Fibroblast of skin of left biceps (primary cell): ENCODE results near the gene OR7A10.

Experiments used
- DNase-seq, 2 experiments: peaks; one replicate each; pipeline ENCODE4 v3.0.0-alpha.2; 2013; ENCODE audit warnings: low read depth in 2 of 2

Gene OR7A10

GRCh38 chr19:14848822-14849221 lies at the start of gene OR7A10:
Gene OR7A10 (minus strand): TSS chr19:14848922. CDS start chr19:14841877, 7,045 bp downstream.
- DNase-seq: no peak

- no peak for DNase-seq
These were observed 42.1 kb upstream of the OR7A10 start for GRCh38 chr19:14890643-14891379.

GRCh38 chr19:14889994-14890642 lies 41.4 kb upstream of the OR7A10 start:
- no peak for DNase-seq

GRCh38 chr19:14886032-14886431 lies 37.3 kb upstream of the OR7A10 start, which contains the start of gene OR7A17:
Gene OR7A17 (minus strand): TSS chr19:14886132. CDS start chr19:14881355, 4,777 bp downstream.
- DNase-seq: no peak

- no peak for DNase-seq
These were observed 23.0 kb upstream of the OR7A10 start for GRCh38 chr19:14871619-14872230.

- no peak for DNase-seq
These were observed 19.8 kb upstream of the OR7A10 start for GRCh38 chr19:14868497-14868896.

- DNase-seq: no peak
These were observed 5.1 kb downstream of the OR7A10 start for GRCh38 chr19:14843578-14843977.

GRCh38 chr19:14843169-14843568 lies 5.6 kb downstream of the OR7A10 start:
- no peak for DNase-seq

- DNase-seq: no peak
These were observed 8.5 kb downstream of the OR7A10 start for GRCh38 chr19:14840206-14840605.

GRCh38 chr19:14837391-14837790 lies 11.3 kb downstream of the OR7A10 start:
- no peak for DNase-seq

GRCh38 chr19:14835011-14835410 lies 13.7 kb downstream of the OR7A10 start, which contains the start of the genes OR7A5 and OR7C1:
Gene OR7A5 (minus strand): TSS chr19:14835185. CDS start chr19:14828241, 6,944 bp downstream.
Gene OR7C1 (minus strand): TSS chr19:14835185. CDS start chr19:14800136, 35,049 bp downstream.
- DNase-seq: no peak

GRCh38 chr19:14830702-14831101 lies 18.0 kb downstream of the OR7A10 start:
- DNase-seq: no peak

- no peak for DNase-seq
These were observed 22.7 kb downstream of the OR7A10 start for GRCh38 chr19:14826006-14826405.

GRCh38 chr19:14821937-14822336 lies 26.8 kb downstream of the OR7A10 start:
- DNase-seq: peak in 1 of 2 experiments; percentile 0

- no peak for DNase-seq
These were observed 30.1 kb downstream of the OR7A10 start for GRCh38 chr19:14818588-14818987.

GRCh38 chr19:14817052-14817451 lies 31.7 kb downstream of the OR7A10 start:
- no peak for DNase-seq

GRCh38 chr19:14814982-14815652 lies 33.6 kb downstream of the OR7A10 start:
- DNase-seq: no peak

GRCh38 chr19:14809272-14810057 lies 39.3 kb downstream of the OR7A10 start:
- DNase-seq: no peak

- no peak for DNase-seq
These were observed 44.0 kb downstream of the OR7A10 start for GRCh38 chr19:14804765-14805164.

GRCh38 chr19:14798760-14799159 lies 50.0 kb downstream of the OR7A10 start:
- DNase-seq: no peak

- DNase-seq: no peak
These were observed 52.7 kb downstream of the OR7A10 start for GRCh38 chr19:14796021-14796420.
